ENCODE data around the gene ZBTB3.

- TF ChIP-seq REST (IDR thresholded peaks at IDR 0.05; ENCODE audit: insufficient read depth in 1 of 2, low read depth in 2 of 2, low read length in 2 of 2) (0 out of 4 replicates have a peak, but pooled peaks of 1 of the 2 experiments have one; percentile 5), TAF1 (IDR thresholded peaks at IDR 0.05; ENCODE audit: borderline replicate concordance, insufficient read depth, low read length) (peak; percentile 72), POLR2AphosphoS5 (IDR thresholded peaks at IDR 0.05; ENCODE audit: low read depth, low read length) (peak; percentile 71; the same call in 1 of the 2 replicates), FOXP2 (optimal IDR thresholded peaks at IDR 0.05; ENCODE audit: borderline replicate concordance, extremely low read depth, extremely low read length, insufficient read depth) (peak; percentile 28), SIN3A (IDR thresholded peaks at IDR 0.05; ENCODE audit: borderline replicate concordance, insufficient read depth, low read length) (peak; percentile 76; the same call in 1 of the 2 replicates)
Observed at GRCh38 chr11:62728171-62728988, 25.6 kb downstream of the ZBTB3 start, which contains the start of gene TTC9C.
